Endometrium (tissue), 2 donors: ENCODE measurements around the gene SAMD14.
"Not testable (repeated sequence)": the region's sequence is repeated elsewhere in the genome, so short reads cannot be mapped to it uniquely, and the experiment has no call there.

Source experiments
- FAIRE-seq: peaks from 2 replicates; lab custom pipeline; 2012; peaks lifted over from hg19 to GRCh38; lab: Jason Lieb, UNC
- donor health status: control.
- donor health status: control.

SAMD14 gene

DNA sequence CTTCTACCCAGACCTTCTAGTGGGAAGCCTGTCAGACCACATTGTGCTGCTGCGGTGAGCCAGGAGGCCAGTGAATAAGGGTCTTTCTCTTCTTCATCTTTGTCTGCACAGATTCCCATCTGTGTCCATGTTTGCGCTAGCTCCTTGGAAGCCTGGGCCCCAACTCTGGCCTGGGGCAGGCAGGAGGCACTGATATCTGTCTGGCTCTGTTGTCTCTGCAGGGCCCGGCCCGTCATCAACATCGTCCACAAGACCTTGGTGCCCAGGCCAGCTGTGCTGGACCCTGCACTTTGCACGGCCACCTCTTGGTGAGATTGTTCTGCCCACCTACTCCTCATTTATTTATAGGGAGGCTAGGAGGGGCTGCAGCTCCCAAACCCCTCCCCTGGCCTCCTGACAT lies 55.7 kb downstream of the SAMD14 start:
- FAIRE-seq, result no peak

DNA sequence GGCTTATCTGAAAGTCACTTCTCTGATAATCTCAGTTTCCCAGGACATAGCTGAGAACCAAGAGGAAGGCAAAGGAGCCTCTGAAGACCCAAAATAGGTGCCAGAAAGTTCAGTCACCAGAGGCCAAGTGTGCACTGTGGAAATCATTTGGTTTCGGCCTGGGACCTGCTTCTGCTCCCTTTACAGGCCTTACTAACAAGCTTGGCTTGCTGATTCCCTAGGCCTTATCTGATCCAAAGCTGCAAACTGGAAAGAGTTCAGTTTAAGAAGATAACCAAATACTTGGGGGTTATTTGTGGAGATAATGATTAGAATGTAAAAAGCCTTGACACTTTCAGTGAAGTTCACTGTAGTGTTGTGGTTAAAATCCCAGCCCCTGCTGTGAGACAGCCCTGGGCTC lies 57.0 kb downstream of the SAMD14 start:
- no peak for FAIRE-seq

DNA sequence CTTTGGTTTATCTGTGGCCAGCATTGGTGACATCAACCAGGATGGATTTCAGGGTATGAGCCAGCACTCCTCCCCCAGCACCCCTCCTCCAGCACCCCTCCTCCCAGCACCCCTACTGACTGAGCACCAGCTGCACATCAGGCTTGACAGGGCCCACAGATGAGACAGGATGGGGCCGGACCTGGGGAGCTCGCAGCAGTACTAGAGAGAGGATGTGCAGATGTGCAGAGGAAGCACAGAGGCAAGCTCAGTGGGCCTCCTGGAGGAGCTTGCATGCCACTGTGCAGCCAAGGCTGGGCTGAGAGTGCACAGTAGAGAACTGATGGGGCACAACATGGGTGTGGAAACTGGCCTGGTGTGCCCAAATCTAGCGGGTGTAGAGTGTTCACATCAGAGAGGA lies 57.8 kb downstream of the SAMD14 start:
- no peak for FAIRE-seq

DNA sequence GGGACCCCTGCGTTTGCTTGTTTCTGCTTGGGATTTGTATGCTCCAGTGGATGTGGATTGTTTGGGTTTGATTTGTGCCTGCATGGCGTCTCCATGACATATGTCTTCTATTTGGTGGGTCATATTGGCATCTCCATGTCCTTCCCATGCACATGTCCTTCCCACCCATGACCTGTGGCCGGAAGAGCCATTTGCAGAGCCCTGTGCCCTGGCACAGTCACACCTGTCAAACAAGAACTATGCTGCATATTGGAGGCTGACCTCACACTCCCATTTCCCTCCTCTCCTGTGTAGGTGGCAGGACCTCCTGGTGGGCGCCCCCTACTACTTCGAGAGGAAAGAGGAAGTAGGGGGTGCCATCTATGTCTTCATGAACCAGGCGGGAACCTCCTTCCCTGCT lies 58.3 kb downstream of the SAMD14 start:
- FAIRE-seq, result no peak

DNA sequence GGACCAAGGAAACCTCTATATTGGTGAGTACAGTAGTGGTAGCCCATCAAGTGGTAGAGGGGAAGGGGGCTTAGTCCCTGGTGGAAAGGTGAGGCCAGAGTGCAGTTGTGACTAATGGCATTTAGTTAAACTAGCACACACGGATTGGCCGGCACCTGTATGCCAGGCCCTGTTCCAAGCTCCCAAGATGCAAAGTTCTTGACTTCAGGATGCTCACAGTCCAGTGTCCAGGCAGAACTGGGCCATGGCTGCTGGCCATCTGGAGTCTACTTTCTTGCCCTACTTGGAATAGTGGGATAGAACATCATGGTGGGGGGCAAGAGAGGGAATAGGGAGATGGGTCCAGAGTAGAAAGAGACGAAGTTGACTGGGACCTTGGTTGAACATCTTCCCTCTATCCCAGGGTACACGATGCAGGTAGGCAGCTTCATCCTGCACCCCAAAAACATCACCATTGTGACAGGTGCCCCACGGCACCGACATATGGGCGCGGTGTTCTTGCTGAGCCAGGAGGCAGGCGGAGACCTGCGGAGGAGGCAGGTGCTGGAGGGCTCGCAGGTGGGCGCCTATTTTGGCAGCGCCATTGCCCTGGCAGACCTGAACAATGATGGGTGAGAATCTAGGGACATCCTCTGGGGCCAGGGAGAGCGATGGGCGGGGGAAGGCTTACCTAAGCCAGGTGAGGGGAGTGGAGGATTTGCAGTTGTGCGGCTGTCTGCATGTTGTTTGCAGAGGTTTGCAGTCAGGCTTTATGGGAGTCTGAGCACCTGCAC lies 58.9 kb downstream of the SAMD14 start:
- no peak for FAIRE-seq

DNA sequence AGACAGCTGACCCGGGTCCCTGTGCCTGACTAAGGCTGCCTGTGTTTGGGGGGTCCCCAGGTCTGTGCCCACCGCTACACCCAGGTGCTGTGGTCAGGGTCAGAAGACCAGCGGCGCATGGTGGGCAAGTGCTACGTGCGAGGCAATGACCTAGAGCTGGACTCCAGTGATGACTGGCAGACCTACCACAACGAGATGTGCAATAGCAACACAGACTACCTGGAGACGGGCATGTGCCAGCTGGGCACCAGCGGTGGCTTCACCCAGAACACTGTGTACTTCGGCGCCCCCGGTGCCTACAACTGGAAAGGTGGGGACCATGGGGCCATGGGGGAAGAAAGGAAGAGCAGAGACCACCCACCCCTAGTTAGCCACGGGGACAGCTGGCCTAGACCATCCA lies 62.0 kb downstream of the SAMD14 start:
- no peak for FAIRE-seq

DNA sequence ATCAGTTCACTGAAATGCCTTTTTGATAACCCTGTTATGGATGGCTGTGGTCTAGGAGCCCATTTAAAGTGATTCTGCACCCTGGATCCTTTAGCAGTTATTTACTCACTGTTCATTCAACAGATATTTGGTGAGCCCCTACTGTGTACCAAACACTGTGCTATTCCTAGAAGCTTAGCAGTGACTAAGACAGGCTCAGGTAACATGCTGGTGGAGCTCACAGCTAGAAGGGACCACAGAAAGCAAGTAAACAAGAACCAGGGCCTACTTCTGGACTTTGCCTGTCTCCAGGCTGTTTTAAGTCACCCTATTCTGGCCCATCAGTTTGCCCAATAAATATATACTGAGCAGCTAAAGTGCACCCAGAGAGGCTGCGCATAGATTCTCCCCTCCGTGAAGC lies 63.0 kb downstream of the SAMD14 start:
- no peak for FAIRE-seq

DNA sequence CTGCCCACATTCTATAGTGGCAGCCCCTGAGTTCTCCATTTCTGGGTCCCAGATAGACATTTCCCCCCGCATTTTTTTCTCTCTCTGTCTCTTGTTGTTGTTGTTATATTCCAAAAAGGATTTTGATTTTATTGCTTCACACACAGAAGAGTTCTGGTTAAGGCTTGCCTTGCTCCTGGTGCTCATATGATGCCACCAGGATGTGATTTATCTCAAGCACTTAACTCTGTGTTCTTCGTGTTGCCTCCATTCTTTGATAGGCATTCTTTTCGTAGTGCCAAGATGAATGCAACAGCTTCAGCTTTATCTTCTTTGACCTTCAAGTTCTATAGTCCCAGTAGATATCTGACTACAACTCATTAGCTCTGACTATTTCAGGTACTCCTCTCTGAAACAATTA lies 64.9 kb downstream of the SAMD14 start:
- FAIRE-seq, result no peak

DNA sequence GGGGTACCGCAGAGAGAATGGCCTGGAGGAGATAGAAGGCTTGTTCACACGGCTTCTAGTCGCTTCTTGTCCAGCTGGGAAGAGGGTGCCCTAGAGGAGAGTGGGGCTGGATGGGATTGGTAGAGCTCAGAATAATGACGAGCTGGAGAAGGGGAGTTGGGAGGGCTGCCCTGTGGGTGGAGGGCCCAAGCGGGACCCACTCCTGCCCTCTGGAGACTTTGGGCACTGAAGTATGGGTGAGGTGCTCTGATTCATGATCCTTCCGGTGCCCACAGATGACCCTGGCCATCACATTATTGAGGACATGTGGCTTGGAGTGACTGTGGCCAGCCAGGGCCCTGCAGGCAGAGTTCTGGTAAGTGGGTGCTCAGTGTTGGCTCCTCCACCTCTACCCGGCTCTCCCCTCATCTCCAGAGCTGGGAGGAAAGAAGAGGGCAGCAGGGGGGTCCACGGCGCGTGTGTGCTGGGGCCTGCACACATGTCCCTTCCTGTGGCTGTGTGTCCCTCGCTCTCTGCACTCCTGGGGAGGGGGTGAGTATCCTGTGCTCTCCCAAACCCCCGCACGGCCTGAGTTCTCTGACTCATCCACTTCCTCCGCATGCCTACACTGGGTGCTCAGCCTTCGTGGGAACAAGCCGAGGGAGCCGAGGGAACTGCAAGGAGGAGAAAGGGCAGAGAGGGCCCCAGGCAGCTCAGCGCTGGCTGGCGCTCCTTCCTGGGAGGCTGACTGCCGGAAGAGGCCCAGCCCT lies 65.5 kb downstream of the SAMD14 start:
- no peak for FAIRE-seq

DNA sequence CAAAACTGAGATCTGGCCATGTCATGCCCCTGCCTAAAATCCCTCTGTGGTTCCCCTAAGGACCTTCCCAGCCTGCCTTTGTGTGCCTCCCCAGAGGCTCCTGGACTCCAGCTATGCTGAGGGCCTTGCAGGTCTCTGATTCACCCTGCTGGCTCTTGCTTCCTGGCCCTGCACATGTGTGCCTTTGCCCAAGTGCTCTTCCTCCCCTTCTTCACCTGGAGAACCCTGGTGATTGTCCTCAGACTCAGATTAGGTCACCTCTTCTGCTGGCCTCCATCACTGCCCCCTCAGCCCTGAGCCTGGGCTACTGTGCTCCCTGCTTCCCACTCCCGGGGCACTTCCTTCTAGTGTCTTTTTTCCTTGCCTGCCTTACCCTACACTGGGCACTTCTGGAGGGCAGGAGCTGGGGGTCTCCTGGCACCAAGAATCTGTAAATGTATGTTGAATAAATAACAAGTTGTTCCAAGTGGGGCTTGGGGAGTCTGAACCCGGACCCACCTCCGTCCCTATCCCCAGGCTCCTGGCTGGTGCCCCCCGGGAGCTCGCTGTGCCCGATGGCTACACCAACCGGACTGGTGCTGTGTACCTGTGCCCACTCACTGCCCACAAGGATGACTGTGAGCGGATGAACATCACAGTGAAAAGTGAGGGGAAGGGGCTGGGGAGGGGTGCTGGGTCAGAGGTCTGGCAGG lies 66.3 kb downstream of the SAMD14 start:
- no peak for FAIRE-seq

DNA sequence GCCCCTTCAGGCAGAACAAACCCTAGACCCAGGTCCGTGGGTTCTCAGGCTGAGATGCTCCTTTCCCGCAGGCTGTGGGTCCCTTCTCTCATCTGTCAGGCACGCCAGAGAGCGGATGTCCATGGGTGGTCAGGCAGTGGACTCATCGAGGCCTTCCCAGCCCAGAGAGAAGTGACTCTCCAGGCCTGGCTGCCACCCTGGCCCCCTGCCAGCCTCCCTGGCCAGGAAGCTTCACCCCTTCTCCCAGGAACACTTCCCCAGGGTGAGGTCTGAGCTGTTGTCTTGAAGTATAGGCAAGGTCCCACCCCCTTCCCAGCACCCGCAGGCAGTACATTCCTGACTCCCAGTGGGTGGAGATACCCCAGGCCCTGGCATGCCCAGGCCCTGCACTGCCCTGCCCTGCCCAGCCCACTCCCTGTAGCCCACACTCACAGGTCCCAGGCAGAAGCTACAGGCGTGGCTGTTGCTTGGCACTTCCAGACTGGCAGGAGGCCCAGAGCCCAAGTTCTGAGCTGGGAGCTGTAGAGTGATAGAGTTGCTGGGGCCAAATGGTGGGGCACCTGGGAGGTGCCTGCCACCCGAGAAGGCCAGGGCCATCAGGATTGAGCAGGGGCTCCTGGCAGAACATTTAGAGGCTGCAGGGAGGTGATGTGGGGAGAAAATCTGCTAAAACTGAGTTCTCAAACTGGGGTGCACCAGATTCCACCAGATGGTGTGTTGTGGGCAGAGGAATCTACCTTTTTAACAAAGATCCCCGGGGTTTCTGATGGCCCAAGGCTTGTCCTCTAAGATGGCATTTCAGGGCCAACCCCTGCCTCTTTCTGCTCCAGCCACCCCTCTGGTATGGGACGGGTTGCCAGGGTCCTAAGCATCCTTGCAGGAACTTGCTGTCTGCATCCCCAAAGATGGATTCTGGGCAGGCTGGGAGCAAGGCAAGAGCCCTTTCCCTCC lies 67.4 kb downstream of the SAMD14 start:
- FAIRE-seq, result no peak

DNA sequence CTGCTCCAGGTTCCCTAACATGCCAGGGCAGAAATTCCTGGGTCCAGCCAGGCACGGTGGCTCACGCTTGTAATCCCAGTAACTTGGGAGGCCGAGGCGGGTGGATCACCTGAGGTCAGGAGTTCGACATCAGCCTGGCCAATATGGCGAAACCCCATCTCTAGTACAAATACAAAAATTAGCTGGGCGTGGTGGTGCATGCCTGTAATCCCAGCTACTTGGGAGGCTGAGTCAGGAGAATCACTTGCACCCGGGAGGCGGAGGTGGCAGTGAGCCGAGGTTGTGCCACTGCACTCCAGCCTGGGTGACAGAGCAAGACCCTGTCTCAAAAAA lies 68.3 kb downstream of the SAMD14 start:
- not testable (repeated sequence) for FAIRE-seq

DNA sequence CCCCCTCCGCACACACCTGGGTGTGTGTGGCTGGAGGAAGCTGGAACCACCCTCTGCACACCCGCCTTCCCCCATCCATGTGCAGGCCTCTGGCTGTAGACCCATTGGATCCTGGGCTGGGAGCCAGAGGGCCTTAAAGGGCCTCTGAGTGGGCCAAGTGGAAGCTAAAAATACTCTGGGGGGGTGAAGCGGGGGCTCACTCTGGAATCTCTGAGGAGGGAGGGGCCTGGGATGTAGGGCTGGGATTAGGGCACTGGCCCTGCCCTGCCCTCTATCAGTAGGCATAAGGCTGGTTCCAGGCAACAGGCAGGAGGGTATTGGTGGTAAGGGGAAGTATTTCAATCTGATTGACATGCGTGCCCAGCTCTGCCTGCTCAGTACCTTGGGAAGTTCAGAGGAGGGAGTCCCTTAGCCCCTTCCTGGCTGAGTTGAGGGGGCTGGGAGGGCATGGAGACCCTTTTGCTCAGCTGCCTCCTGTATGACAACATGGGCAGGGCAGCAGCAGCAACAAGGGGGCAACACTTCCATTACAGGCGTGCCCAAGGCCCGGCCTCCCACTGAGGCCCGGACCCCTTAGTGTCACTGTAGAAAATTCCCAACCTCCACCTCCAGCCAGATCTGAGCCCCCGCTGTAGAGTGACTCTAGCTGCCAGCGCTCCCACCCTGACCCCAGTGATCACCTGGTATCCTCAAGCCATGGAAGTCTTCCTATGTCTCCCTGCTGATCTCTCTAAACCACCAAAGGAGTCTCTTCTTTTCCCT lies 68.8 kb downstream of the SAMD14 start:
- no peak for FAIRE-seq
